DND-41 (cell line): ENCODE results near the gene MBTPS1.
A peak's percentile ranks its signal among the peaks of the same experiment; 100 is the strongest.

Experiments
- ATAC-seq: fragments of 200-7000 bp; cut with Tn5 transposase; 3 replicates; pipeline ENCODE4 v1.9.1; 2021; ENCODE audit warnings: low read depth; ENCODE audit not compliant: insufficient read depth
- DNase-seq: peaks from one replicate; pipeline ENCODE4 v3.0.0-alpha.2; 2020
- H2AFZ ChIP-seq: 2 replicates; pipeline ENCODE4 v1.6.0; 2012; ENCODE audit warnings: low read depth, low read length
- H3K27ac ChIP-seq: 2 replicates; pipeline ENCODE4 v1.5.1; 2012; ENCODE audit warnings: low read length, inconsistent platforms
- H3K27me3 ChIP-seq: fragments of 200-600 bp; sonication (generic); 2 replicates; pipeline ENCODE4 v1.6.0; 2012; ENCODE audit warnings: low read length, mild to moderate bottlenecking, inconsistent platforms; ENCODE audit not compliant: insufficient read depth, poor library complexity
- H3K36me3 ChIP-seq: 2 replicates; pipeline ENCODE4 v1.5.1; 2012; ENCODE audit warnings: low read length, inconsistent platforms; ENCODE audit not compliant: insufficient read depth
- H3K4me1 ChIP-seq: 2 replicates; pipeline ENCODE4 v1.5.1; 2012; ENCODE audit warnings: mild to moderate bottlenecking, low read length; ENCODE audit not compliant: insufficient read depth
- H3K4me2 ChIP-seq: 2 replicates; pipeline ENCODE4 v1.6.0; 2012; ENCODE audit warnings: mild to moderate bottlenecking, moderate library complexity, low read length, inconsistent platforms; ENCODE audit not compliant: insufficient read depth
- H3K4me3 ChIP-seq, 2 experiments: fragments of 200-600 bp in 1 of 2; shearing (Covaris generic) in 1 of 2; 2 replicates each; pipeline ENCODE4 v1.5.1; 2012 to 2016; ENCODE audit warnings: inconsistent platforms in 2 of 2, low read length in 2 of 2, mild to moderate bottlenecking in 2 of 2, low read depth in 1 of 2, moderate library complexity in 1 of 2
- H3K79me2 ChIP-seq: 2 replicates; pipeline ENCODE4 v1.6.0; 2012; ENCODE audit warnings: low read length, inconsistent platforms; ENCODE audit not compliant: insufficient read depth
- H3K9ac ChIP-seq: 2 replicates; pipeline ENCODE4 v1.6.0; 2012; ENCODE audit warnings: low read depth, mild to moderate bottlenecking, inconsistent platforms, low read length, moderate library complexity
- H3K9me3 ChIP-seq: 2 replicates; pipeline ENCODE4 v1.5.1; 2012; ENCODE audit warnings: low read length, moderate library complexity, mild to moderate bottlenecking, inconsistent platforms; ENCODE audit not compliant: insufficient read depth, severe bottlenecking
- H4K20me1 ChIP-seq: 2 replicates; pipeline ENCODE4 v1.6.0; 2012; ENCODE audit warnings: low read length; ENCODE audit not compliant: insufficient read depth
- CTCF ChIP-seq: IDR thresholded peaks from 2 replicates; pipeline ENCODE4 v1.5.1; 2012; ENCODE audit warnings: borderline replicate concordance, low read length, moderate library complexity, mild to moderate bottlenecking; ENCODE audit not compliant: poor library complexity, severe bottlenecking; ENCODE audit errors: extremely low read depth
- EZH2 ChIP-seq: IDR thresholded peaks from 3 replicates; pipeline ENCODE4 v1.6.1; 2012; ENCODE audit warnings: borderline replicate concordance, low read depth, mild to moderate bottlenecking, moderate library complexity, low read length, inconsistent platforms; ENCODE audit not compliant: severe bottlenecking

The MBTPS1 gene

GRCh38 chr16:84143081-84143480 is 26.3 kb upstream of the MBTPS1 start:
- peaks cover 65% of the 10 kb centered on the region for H3K4me1 ChIP-seq
- H3K36me3 ChIP-seq = peaks cover 3% of the 10 kb centered on the region; the same call in 1 of the 2 replicates
- peaks cover 65% of the 10 kb centered on the region for H3K79me2 ChIP-seq
- no peak for TF ChIP-seq EZH2
- TF ChIP-seq CTCF = no peak
- ATAC-seq (no peak), DNase-seq (no peak)
- H3K4me2 ChIP-seq = peak overlapping the region; percentile 100
- peaks cover 30% of the 10 kb centered on the region for H4K20me1 ChIP-seq
- peak overlapping the region; percentile 24 for H3K27ac ChIP-seq
- peak overlapping the region in 1 of 2 experiments; percentile 97; a peak in 1 of 4 replicates for H3K4me3 ChIP-seq
- peak overlapping the region; percentile 78; the same call in 1 of the 2 replicates for H3K9ac ChIP-seq
- H2AFZ ChIP-seq = no peak overlapping the region
- no peaks in the 10 kb centered on the region for H3K9me3 ChIP-seq
- H3K27me3 ChIP-seq = no peaks in the 10 kb centered on the region

- Histone ChIP-seq H3K79me2 (peaks cover 84% of the 10 kb centered on the region), H3K9ac (no peak overlapping the region), H3K27me3 (no peaks in the 10 kb centered on the region), H3K4me3 (no peak overlapping the region), H3K9me3 (no peaks in the 10 kb centered on the region), H3K36me3 (peaks cover 5% of the 10 kb centered on the region), H3K27ac (peak overlapping the region; percentile 39; the same call in 1 of the 2 replicates), H3K4me2 (peak overlapping the region; percentile 33; the same call in 1 of the 2 replicates), H3K4me1 (peaks cover 84% of the 10 kb centered on the region), H2AFZ (no peak overlapping the region), H4K20me1 (peaks cover 47% of the 10 kb centered on the region)
- ATAC-seq (peak; percentile 22), DNase-seq (peak; percentile 44)
- no peak for TF ChIP-seq EZH2
- peak; percentile 52 for TF ChIP-seq CTCF
These were observed 24.5 kb upstream of the MBTPS1 start for GRCh38 chr16:84141143-84141670.

GRCh38 chr16:84139628-84140258 is 23.0 kb upstream of the MBTPS1 start:
- Histone ChIP-seq H3K4me1 (peaks cover 84% of the 10 kb centered on the region), H3K79me2 (peaks cover 95% of the 10 kb centered on the region), H4K20me1 (peaks cover 56% of the 10 kb centered on the region), H3K9me3 (no peaks in the 10 kb centered on the region), H3K27me3 (no peaks in the 10 kb centered on the region), H3K4me2 (peak overlapping the region; percentile 61), H2AFZ (no peak overlapping the region), H3K36me3 (peaks cover 9% of the 10 kb centered on the region), H3K9ac (peak overlapping the region; percentile 47), H3K27ac (peak overlapping the region; percentile 86), H3K4me3 (0 out of 4 replicates have a peak overlapping the region, but pooled peaks of 1 of the 2 experiments have one; percentile 2)
- no peak for ATAC-seq
- TF ChIP-seq CTCF (no peak), EZH2 (no peak)
- DNase-seq = no peak
